Fibroblast of skin of left quadriceps (primary cell): Measurements from ENCODE around the gene MIER1.
"Not testable (repeated sequence)": the region's sequence is repeated elsewhere in the genome, so short reads cannot be mapped to it uniquely, and the experiment has no call there.

Source experiments
- DNase-seq, 2 experiments: peaks; one replicate each; pipeline ENCODE4 v3.0.0-alpha.2; 2013; ENCODE audit warnings: low read depth in 2 of 2

Gene MIER1

DNA sequence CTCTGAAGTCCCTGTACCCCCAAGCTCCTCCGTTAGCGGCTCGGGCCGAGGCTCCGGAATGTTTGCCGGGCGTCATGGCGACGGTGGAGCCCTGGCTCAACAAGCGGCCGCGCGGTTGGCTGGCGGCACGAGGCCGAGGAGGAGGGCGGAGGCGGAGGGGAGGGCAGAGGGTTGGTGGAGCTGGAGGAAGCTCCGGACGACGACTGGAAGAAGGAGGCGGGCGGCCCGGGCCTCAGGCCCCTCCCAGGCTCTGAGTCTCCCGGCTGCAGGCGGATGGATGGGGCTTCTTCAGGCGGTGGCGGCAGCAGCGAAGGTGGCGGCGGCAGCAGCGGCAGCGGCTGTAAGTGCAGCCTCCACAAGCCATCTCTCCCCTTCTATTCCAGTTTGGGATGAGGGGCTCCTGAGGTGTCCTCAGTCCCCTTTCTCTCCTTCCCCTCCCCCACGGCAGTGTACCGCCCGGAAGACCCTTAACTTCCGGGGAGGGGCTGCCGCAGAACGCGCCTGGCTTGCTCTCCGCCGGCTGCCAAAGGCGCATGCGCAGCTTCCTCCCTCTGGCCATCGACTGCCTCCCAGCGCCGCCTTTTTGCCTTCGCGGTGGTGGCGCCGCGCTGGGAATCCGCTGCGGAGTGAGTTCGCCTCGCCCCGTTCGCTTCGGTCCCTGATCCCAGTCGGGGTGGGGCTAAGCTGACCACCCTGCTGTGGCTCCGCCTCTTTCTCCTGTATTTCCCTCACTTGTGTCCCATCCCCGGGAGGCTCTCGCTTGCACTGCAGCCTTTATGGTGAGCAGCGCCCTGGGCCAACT, at the start of gene MIER1, which contains the start of gene DNAI4:
MIER1 (plus strand) TSS at position 235 of the 802 bp plus-strand sequence; CDS start at position 274, 39 bp downstream.
DNAI4 (minus strand) TSS at position 101 of the 802 bp plus-strand sequence; CDS start at position 76, 25 bp downstream.
- peak; percentile 97 to 98 for DNase-seq

- DNase-seq, result no peak
These were observed 48.1 kb upstream of the MIER1 start for GRCh38 chr1:66876664-66877063.

GRCh38 chr1:66889030-66889429, 35.8 kb upstream of the MIER1 start:
- no peak for DNase-seq

DNA sequence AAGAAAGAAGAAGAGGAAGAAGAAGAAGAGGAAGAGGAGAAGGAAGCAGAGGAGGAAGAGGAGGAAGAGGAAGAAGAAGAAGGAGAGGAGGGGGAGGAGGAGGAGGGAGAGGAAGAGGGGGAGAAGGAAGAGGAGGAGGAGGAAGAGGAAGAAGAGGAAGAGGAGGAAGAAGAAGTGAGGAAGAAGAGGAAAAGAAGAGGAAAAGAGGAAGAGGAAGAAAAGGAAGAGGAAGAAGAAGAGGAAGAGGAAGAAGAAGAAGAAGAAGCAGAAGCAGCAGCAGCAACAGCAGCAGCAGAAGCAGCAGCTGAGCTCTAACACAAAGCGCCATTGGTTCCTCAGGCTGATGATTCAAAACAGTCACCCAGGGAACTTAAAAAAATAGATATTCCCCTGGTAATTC, 34.2 kb upstream of the MIER1 start:
- no peak for DNase-seq

- no peak for DNase-seq
These were observed 31.1 kb upstream of the MIER1 start for GRCh38 chr1:66893712-66894111.

GRCh38 chr1:66915203-66915602, 9.6 kb upstream of the MIER1 start:
- not testable (repeated sequence) for DNase-seq

DNA sequence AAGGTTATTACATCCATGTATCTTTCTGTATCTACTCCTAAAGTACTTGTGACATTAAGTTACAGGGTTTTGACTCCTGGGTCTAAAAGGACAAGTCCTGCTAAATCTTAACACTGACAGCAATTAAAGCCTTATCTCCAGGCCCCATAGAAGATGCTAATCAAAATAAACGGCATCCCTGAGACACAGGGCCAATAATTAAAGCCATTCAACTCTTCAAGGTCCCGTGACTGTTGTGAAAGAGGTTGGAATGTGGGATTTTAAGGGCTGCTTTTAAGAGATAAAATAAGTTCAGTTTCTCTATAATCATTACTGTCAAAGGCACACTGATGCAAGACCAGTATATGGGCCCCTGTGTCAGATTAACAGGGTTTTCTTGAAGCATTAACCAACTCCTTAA, 8.5 kb upstream of the MIER1 start:
- peak in 1 of 2 experiments; percentile 3 for DNase-seq

GRCh38 chr1:66917476-66917875, 7.3 kb upstream of the MIER1 start:
- DNase-seq, result no peak

- DNase-seq, result no peak
These were observed 5.7 kb upstream of the MIER1 start for GRCh38 chr1:66919063-66919462.

GRCh38 chr1:66919828-66920227, 5.0 kb upstream of the MIER1 start:
- no peak for DNase-seq

GRCh38 chr1:66920543-66920942, 4.2 kb upstream of the MIER1 start:
- no peak for DNase-seq

- DNase-seq, result no peak
These were observed 744 bp downstream of the MIER1 start for GRCh38 chr1:66925558-66925910.

- no peak for DNase-seq
These were observed 1.2 kb downstream of the MIER1 start for GRCh38 chr1:66925944-66926343.

- DNase-seq, result no peak
These were observed 2.7 kb downstream of the MIER1 start for GRCh38 chr1:66927528-66927927.

GRCh38 chr1:66929146-66929688, 4.4 kb downstream of the MIER1 start:
- DNase-seq, result no peak

- no peak for DNase-seq
These were observed 4.9 kb downstream of the MIER1 start for GRCh38 chr1:66929691-66929998.

- DNase-seq, result peak; percentile 88 to 91
These were observed 5.4 kb downstream of the MIER1 start for GRCh38 chr1:66929999-66930822.

DNA sequence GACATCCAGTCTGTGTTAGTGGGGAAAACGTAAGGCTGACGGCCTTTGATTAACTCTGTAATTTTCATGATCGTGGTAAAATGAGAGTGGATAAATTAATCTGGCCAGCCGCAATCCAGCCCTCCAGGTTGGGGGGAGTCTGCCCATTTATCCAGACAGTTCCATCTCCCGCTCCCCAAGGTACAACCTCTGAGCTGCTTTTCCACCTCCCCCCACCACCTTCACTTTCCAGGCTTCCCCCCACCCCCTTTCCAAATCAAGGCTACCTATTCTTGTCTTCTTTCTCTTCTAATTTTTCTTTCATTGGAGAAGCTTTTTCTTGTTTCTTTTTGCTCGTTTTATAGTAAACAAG, 6.0 kb downstream of the MIER1 start:
- DNase-seq, result no peak

DNA sequence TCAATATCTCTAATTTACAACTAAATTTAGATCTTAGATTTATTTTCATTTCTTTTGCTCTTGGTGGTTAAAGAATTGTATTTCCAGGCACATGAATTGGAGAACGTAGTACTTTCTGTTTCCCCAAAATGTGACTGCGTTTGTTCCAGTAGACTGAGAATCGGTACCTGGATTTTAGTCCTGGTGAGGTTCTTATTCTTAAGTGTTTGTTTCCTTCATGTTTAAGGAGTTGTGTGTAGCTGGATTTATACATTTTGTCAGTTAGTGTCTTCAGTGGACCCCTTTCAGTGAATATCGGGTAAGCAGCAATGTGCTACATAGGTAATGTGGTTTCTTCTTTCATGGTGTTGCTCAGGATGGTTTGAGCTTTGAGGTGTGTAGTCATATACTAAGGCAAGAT, 6.8 kb downstream of the MIER1 start:
- no peak for DNase-seq

- DNase-seq, result no peak
These were observed 7.5 kb downstream of the MIER1 start for GRCh38 chr1:66932291-66932690.

DNA sequence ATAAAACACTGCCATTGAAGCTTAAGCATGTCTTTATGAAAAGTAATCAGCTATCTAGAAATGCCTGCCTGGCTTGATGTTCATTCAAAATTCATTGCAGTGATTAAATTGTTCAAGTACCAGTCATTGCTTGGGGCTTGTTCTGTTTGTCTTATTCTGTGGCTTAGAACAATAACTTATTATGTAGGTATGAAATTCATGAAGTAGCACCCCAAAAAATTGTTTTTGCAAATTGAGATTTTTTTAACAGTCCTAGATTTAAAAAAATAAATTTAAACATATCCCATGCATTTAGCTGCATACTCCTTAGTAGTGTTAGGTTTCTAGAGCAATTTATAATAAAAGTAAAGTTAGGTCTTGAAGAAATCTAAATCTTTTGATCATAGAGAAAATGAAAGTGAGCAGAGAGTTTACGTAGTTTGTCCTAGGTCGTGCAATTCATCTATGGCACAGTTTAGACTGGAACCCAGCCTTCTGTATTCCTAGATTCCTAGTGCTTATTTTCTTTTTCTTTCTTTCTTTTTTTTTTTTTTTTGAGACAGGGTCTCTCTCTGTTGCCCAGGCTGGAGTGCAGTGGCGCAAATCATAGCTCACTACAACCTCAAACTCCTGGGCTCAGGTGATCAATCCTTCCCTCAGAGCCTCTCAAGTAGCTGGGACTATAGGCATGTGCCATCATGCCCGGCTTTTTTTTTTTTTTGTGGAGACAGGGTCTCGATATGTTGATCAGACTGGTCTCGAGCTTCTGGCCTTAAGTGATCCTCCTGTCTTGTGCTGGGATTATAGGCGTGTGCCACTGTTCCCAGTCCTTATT, 9.3 kb downstream of the MIER1 start:
- no peak for DNase-seq
